ENCODE data around the gene BLTP3B. TPM values are rescaled to one million over a fixed set of nuclear protein-coding genes. Genes with fewer than 3 reads are reported as not detected.

The BLTP3B gene
- total and polyA plus RNA-seq, 2 of the 13 experiments (the other 11 are each of a cell fraction or from before 2014, with no cell fraction given), result 15.6 to 24.4 TPM

DNA sequence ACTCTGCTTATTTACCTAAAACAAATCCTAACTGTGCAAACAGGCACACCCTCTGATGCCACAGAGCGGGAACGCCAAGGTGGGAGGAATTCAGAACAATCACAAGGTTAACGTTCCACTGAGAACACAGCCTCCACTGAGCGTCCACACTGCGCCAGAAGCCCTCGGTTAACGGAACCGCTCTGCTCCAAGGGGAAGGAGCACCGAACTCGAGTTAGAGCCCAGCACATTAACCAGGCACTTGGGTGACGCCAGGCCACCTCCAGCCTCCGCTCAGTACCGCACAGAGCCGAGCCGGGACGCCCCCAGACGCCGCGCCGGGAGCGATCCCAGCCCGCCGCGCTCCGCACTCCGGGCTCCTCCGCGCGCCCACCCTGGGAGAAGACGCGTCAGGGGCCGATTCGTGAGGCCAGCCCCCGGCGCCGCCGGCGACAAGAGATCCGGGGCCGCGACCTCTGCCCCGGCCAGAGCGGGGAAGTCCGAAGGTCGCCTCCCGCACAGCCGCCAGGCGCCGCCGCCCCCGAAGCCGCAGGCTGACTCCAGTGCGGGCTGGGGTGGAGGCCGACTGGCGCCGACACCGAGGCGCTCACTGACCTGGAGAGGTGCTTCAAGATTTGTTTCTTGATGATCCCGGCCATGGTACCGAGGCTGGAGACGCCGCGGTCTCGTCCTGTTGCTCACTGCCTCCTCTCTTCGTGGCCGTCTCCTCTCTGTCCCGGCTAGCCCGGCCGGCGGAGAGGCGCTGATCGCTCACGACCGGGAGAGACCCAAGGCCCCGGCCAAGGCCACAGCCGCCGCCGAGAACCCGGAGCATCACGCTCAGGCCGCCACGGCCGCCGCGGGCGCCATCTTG, 450 bp downstream of the BLTP3B start (continued):
- TF ChIP-seq ZNF337 (CRISPR knock-in tag; IDR thresholded peaks at IDR 0.05; ENCODE audit: borderline replicate concordance, low read depth) (no peak), SNRNP70 (IDR thresholded peaks at IDR 0.05; ENCODE audit: low read depth, low read length) (no peak), SETDB1 (CRISPR knock-in tag; IDR thresholded peaks at IDR 0.05; ENCODE audit: borderline replicate concordance) (no peak), ZNF468 (CRISPR knock-in tag; IDR thresholded peaks at IDR 0.05) (no peak), NR1H2 (CRISPR knock-in tag; IDR thresholded peaks at IDR 0.05; ENCODE audit: borderline replicate concordance, low read depth) (no peak), ZNF776 (CRISPR knock-in tag; IDR thresholded peaks at IDR 0.05) (peak; percentile 27; the same call in 1 of the 2 replicates), RBM39 (IDR thresholded peaks at IDR 0.05; ENCODE audit: low read depth, low read length, poor library complexity, severe bottlenecking) (peak; percentile 67), BORCS8-MEF2B (CRISPR knock-in tag; IDR thresholded peaks at IDR 0.05) (no peak), KLF11 (CRISPR knock-in tag; IDR thresholded peaks at IDR 0.05) (no peak), ATF6 (CRISPR knock-in tag; conservative IDR thresholded peaks at IDR 0.05) (no peak), FOXA1 (IDR thresholded peaks at IDR 0.05) (peak; percentile 59; the same call in 1 of the 2 replicates), FOXA1 (CRISPR knock-in tag; IDR thresholded peaks at IDR 0.05) (peak; percentile 93), ZNF773 (CRISPR knock-in tag; IDR thresholded peaks at IDR 0.05; ENCODE audit: borderline replicate concordance) (0 out of 2 replicates have a peak, but pooled peaks have one; percentile 22), TEAD2 (CRISPR knock-in tag; IDR thresholded peaks at IDR 0.05) (no peak), TARDBP (CRISPR knock-in tag; IDR thresholded peaks at IDR 0.05) (peak; percentile 66), ZNF3 (CRISPR knock-in tag; IDR thresholded peaks at IDR 0.05) (no peak), REXO4 (CRISPR knock-in tag; IDR thresholded peaks at IDR 0.05; ENCODE audit: borderline replicate concordance) (no peak), CSRNP2 (CRISPR knock-in tag; conservative IDR thresholded peaks at IDR 0.05; ENCODE audit: low read depth) (0 out of 2 replicates have a peak, but pooled peaks have one; percentile 39), ZSCAN9 (CRISPR knock-in tag; IDR thresholded peaks at IDR 0.05; ENCODE audit: borderline replicate concordance) (no peak), NR0B2 (CRISPR knock-in tag; IDR thresholded peaks at IDR 0.05) (peak; percentile 40; the same call in 1 of the 2 replicates), ZNF496 (CRISPR knock-in tag; IDR thresholded peaks at IDR 0.05; ENCODE audit: insufficient replicate concordance) (no peak), SRF (IDR thresholded peaks at IDR 0.05; ENCODE audit: low read depth, low read length) (no peak), KLF15 (CRISPR knock-in tag; IDR thresholded peaks at IDR 0.05; ENCODE audit: borderline replicate concordance) (no peak), ZSCAN29 (CRISPR knock-in tag; conservative IDR thresholded peaks at IDR 0.05) (no peak), MAF1 (CRISPR knock-in tag; IDR thresholded peaks at IDR 0.05; ENCODE audit: borderline replicate concordance) (no peak)

Measured in HepG2 (cell line).